Calu3 (cell line): ENCODE data around the gene TMA7. TPM values are rescaled to one million over a fixed set of nuclear protein-coding genes. Genes with fewer than 3 reads are reported as not detected.
A peak's percentile ranks its signal among the peaks of the same experiment; 100 is the strongest.

Source experiments
- BruUV-seq: library from RNA; stranded (reverse); fragments of 400-500 nt; replicated peaks from 2 replicates; lab custom pipeline; 2021; lab: Mats Ljungman, UMichigan
- CTCF ChIA-PET: fragments of 300-600 bp; sonication (Branson Sonifier 250); formaldehyde crosslinking; loops from one replicate; lab custom pipeline; 2022; ENCODE audit warnings: antibody characterized with exemption; lab: Charles Lee
- DNase-seq: peaks from one replicate; pipeline ENCODE4 v3.0.0; 2022
- H3K27ac Mint-ChIP-seq: one replicate; pipeline ENCODE4 v1.8.0; 2022; ENCODE audit warnings: mixed read lengths; ENCODE audit not compliant: unreplicated experiment
- H3K27me3 Mint-ChIP-seq: one replicate; pipeline ENCODE4 v1.8.0; 2022; ENCODE audit warnings: mixed read lengths; ENCODE audit not compliant: unreplicated experiment
- H3K36me3 Mint-ChIP-seq: one replicate; pipeline ENCODE4 v1.8.0; 2022; ENCODE audit warnings: mild to moderate bottlenecking, moderate library complexity, mixed read lengths; ENCODE audit not compliant: insufficient read depth, unreplicated experiment
- H3K4me1 Mint-ChIP-seq: one replicate; pipeline ENCODE4 v1.8.0; 2022; ENCODE audit warnings: mild to moderate bottlenecking, low read depth, mixed read lengths; ENCODE audit not compliant: unreplicated experiment
- H3K4me3 Mint-ChIP-seq: one replicate; pipeline ENCODE4 v1.8.0; 2022; ENCODE audit warnings: mild to moderate bottlenecking, low read depth, moderate library complexity, mixed read lengths; ENCODE audit not compliant: unreplicated experiment
- H3K9me3 Mint-ChIP-seq: one replicate; pipeline ENCODE4 v1.8.0; 2022; ENCODE audit warnings: low read depth, mixed read lengths; ENCODE audit not compliant: unreplicated experiment
- intact Hi-C: fragments of 100-400 bp; cut with micrococcal nuclease; formaldehyde crosslinking; loops from one replicate; pipeline ENCODE4 v1.10.0; 2022; ENCODE audit not compliant: unreplicated experiment
- total RNA-seq: library from RNA; stranded (reverse); gene quantifications from 2 replicates; pipeline ENCODE4 v1.2.3, GENCODE V29; 2022
- TF ChIP-seq, protein P1 (sequence below): fragments of 200-600 bp; IDR thresholded peaks from one replicate; pipeline ENCODE4 v1.8.0; 2022; ENCODE audit warnings: antibody characterized with exemption; ENCODE audit not compliant: unreplicated experiment

TMA7 gene
- total RNA-seq, 1 experiment from 2014 or later: 171 TPM

DNA sequence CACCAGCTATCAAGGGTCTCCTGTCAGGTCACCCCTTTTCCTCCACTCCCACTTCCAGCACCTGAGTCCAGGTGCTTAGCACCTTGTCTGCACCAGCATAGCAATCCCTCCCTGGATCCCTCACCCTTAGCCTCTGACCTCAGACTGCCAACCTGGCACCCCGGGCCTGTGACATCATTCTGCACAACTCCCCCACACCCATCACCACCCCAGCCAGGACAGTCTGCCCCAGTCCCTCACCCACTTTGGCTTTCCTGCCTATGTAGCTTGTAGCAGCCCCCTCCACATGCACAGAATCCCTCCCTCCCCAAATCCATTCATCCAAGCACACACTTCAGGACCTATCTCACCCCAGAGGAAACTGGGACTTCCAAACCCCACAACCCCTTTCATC, 9.4 kb upstream of the TMA7 start:
- intact Hi-C loops: no loop called here
- TF ChIP-seq, protein P1, sequence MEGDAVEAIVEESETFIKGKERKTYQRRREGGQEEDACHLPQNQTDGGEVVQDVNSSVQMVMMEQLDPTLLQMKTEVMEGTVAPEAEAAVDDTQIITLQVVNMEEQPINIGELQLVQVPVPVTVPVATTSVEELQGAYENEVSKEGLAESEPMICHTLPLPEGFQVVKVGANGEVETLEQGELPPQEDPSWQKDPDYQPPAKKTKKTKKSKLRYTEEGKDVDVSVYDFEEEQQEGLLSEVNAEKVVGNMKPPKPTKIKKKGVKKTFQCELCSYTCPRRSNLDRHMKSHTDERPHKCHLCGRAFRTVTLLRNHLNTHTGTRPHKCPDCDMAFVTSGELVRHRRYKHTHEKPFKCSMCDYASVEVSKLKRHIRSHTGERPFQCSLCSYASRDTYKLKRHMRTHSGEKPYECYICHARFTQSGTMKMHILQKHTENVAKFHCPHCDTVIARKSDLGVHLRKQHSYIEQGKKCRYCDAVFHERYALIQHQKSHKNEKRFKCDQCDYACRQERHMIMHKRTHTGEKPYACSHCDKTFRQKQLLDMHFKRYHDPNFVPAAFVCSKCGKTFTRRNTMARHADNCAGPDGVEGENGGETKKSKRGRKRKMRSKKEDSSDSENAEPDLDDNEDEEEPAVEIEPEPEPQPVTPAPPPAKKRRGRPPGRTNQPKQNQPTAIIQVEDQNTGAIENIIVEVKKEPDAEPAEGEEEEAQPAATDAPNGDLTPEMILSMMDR: no peak
- H3K4me3 Mint-ChIP-seq: peak overlapping the region; percentile 80
- H3K36me3 Mint-ChIP-seq: peaks cover 36% of the 10 kb centered on the region
- BruUV-seq: no TSS peak
- peaks cover 54% of the 10 kb centered on the region for H3K4me1 Mint-ChIP-seq
- H3K27ac Mint-ChIP-seq: peak overlapping the region; percentile 89
- no peak for DNase-seq
- CTCF ChIA-PET: interaction anchor here (3.3 kb wide), 1 partner anchor 30 kb away, joined by 23 read pairs; no protein-coding TSS in a partner anchor
- H3K27me3 Mint-ChIP-seq: no peaks in the 10 kb centered on the region
- no peaks in the 10 kb centered on the region for H3K9me3 Mint-ChIP-seq

DNA sequence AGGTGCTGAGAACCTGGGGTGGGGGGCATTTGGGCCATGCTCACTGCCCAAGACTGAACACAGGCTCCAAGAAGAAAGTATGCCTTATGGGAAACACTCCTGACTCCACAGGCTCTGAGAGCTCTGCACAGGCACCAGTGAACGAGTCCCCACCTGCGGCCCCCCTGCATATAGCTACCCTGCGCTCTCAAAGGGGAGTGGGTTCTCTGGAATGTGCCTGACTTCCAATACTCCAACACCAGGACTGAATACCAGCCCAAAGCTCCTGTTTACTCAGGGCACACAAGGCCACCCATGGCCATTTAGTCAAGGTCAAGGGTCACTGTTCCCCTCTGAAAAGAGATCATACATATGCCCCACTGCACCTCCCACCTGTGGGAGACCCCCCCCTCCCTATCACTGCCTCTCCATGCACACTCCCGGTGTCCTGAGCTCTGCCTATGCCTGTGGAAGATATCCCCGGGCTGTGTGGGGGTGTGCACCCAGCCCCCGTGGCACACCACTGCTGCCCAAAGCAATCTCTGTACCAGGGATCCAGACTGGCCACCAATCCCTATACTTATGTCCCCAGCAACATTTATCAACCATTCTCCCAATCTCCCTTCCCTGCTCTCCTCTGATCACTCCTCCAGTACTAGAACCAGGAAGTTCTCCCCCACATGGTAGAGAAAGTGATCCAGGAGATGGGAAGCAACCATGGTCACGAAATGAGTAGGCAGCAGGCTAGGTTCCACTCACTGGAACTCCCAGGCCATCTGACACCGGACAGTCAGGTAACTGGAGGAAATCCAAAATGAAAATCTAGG, 8.6 kb upstream of the TMA7 start:
- no TSS peak for BruUV-seq
- peaks cover 47% of the 10 kb centered on the region for H3K4me1 Mint-ChIP-seq

DNA sequence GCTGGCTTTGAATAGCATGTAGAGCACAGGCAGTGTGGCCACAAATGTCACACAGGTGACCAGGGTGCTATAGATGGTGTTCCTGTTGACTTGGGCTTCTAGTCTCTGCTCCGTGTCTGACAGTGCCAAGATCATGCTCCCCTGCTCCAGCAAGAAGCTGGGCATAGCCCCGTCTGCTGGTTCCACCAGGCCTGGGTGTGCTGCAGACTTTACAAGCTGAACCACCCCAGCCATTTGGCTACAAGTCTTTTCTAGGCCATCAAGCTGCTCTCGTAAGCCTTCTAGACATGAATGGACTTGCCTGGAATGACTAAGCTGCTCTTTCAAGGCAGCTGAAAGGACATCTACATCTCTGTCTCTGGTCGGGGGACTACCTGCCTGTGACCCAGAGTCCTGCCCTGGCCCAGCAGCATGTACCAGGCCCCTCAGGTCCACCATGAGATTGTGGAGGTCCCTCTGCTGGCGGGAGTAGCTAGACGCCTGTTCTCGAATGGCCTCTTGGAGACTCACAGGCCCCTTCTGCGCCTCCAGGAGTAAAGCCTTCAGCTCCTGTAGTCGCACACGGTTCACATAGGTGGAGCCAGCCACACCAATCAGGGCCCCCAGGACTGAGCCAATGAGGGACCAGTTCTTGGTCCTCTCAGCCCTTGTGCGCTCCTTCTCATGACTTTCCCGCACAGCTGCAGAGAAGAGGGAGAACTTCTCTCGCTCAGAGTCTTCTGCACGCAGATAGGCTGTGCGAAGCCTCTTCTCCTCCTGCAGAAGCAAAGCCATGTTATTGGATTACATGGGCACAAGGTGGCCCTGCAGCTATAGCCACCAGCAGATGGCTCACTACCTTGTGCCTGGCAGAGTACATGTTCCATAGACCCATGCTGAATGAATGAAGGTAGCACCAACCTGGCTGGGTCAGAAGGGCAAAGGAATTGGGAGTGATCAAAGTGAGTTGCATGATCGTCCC, 7.4 kb upstream of the TMA7 start:
- H3K27me3 Mint-ChIP-seq: no peaks in the 10 kb centered on the region
- no peaks in the 10 kb centered on the region for H3K9me3 Mint-ChIP-seq
- H3K36me3 Mint-ChIP-seq: peaks cover 26% of the 10 kb centered on the region
- no TSS peak for BruUV-seq
- peaks cover 34% of the 10 kb centered on the region for H3K4me1 Mint-ChIP-seq
- H3K4me3 Mint-ChIP-seq: no peak overlapping the region
- intact Hi-C loops: no loop called here
- CTCF ChIA-PET: interaction anchor here (1.7 to 6.5 kb wide), 3 partner anchors 33 to 238 kb away, joined by 5 to 243 read pairs (median 10); no protein-coding TSS in a partner anchor
- no peak for DNase-seq
- TF ChIP-seq, protein P1: no peak
- no peak overlapping the region for H3K27ac Mint-ChIP-seq

More for the DNA sequence above, 8.6 kb upstream of the TMA7 start:
- no peaks in the 10 kb centered on the region for H3K9me3 Mint-ChIP-seq
- TF ChIP-seq, protein P1: no peak
- DNase-seq: no peak
- peaks cover 36% of the 10 kb centered on the region for H3K36me3 Mint-ChIP-seq
- H3K27me3 Mint-ChIP-seq: no peaks in the 10 kb centered on the region
- CTCF ChIA-PET: no interaction called here
- peak overlapping the region; percentile 89 for H3K27ac Mint-ChIP-seq
- intact Hi-C loops: no loop called here
- peak overlapping the region; percentile 27 for H3K4me3 Mint-ChIP-seq

DNA sequence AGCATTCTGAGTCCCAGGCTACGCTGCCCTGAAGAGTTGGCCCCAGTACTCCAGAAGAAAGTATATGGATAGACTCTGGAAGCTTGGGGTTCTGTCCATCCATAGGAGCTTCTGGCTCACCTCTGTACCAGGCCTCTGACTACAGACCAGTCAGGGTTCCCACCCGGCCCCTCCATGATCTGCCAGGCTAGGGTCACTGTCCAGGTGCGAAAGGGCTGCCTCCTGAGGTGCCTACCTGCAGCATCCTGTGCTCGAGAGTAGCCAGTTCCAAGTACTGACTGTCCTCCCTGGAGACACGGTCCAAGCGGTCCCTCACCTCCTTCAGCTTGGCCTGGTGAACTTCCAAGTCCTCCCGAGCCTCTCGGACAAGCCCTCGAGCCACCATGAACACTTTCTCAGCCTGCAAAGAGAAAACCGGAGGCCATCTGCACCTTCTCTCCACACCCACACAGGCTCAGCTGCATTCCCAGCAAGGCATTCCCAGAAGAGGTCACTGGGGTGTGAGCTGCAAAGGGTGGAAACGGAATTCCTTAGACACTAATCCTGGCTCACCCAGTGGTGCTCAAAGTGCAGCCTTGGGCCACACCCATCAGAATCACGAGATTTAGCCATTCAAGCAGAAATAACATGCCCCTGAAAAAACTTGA, 6.5 kb upstream of the TMA7 start:
- Mint-ChIP-seq H3K27me3 (no peaks in the 10 kb centered on the region), H3K36me3 (peaks cover 17% of the 10 kb centered on the region), H3K27ac (no peak overlapping the region), H3K4me1 (peaks cover 33% of the 10 kb centered on the region), H3K9me3 (no peaks in the 10 kb centered on the region), H3K4me3 (peak overlapping the region; percentile 6)
- TF ChIP-seq, protein P1: no peak
- peak; percentile 33 for DNase-seq
- CTCF ChIA-PET: interaction anchor here (0.6 to 6.5 kb wide), 5 partner anchors 25 to 1337 kb away, joined by 3 to 243 read pairs (median 5); no protein-coding TSS in a partner anchor
- intact Hi-C loops: loop anchor here (2.0 kb wide), 1 partner anchor 201 kb away; no protein-coding TSS in a partner anchor
- no TSS peak for BruUV-seq
